GM12878 (cell line): Measurements from ENCODE around the gene PDIK1L. TPM values are rescaled to one million over a fixed set of nuclear protein-coding genes. Genes with fewer than 3 reads are reported as not detected.

Experiments
- ATAC-seq: fragments of 200-7000 bp; cut with Tn5 transposase; 3 replicates; pipeline ENCODE4 v1.9.1; 2020; ENCODE audit warnings: mild to moderate bottlenecking, moderate library complexity
- BruUV-seq: library from RNA; stranded (reverse); fragments of 400-500 nt; replicated peaks from 2 replicates; lab custom pipeline; 2021; lab: Mats Ljungman, UMichigan
- CTCF ChIA-PET: fragments of 300-600 bp; sonication (Branson Sonifier 250); formaldehyde crosslinking; extraction: SDS; loops from one replicate; lab custom pipeline; 2021; ENCODE audit warnings: inconsistent platforms; lab: Yijun Ruan, JAX
- POLR2A ChIA-PET: fragments of 350-600 bp; formaldehyde crosslinking; extraction: SDS; loops from one replicate; lab custom pipeline; 2021; ENCODE audit warnings: inconsistent platforms; lab: Charles Lee
- RAD21 ChIA-PET: fragments of 300-600 bp; sonication (Branson Sonifier 250); formaldehyde crosslinking; loops from one replicate; lab custom pipeline; 2023; ENCODE audit warnings: antibody characterized with exemption; ENCODE audit not compliant: unreplicated experiment; lab: Charles Lee
- SMC1A ChIA-PET: fragments of 300-600 bp; sonication (Branson Sonifier 250); formaldehyde crosslinking; loops from one replicate; lab custom pipeline; 2023; ENCODE audit not compliant: unreplicated experiment, uncharacterized antibody; lab: Charles Lee
- DNase-seq: peaks from one replicate; pipeline ENCODE4 v3.0.0-alpha.2; 2011; ENCODE audit warnings: low read depth, low spot score
- FAIRE-seq: peaks from 3 replicates; lab custom pipeline; 2011; peaks lifted over from hg19 to GRCh38; lab: Jason Lieb, UNC
- H2AFZ ChIP-seq: 2 replicates; pipeline ENCODE4 v1.6.0; 2011; ENCODE audit warnings: low read depth, low read length, control low read depth; ENCODE audit not compliant: control insufficient read depth
- H3K27ac ChIP-seq: 2 replicates; pipeline ENCODE4 v1.5.1; 2011; ENCODE audit warnings: control low read depth; ENCODE audit not compliant: control insufficient read depth, insufficient read depth
- H3K27me3 ChIP-seq, 2 experiments: replicated peaks in 1 of 2; 2 replicates each; pipeline versions ENCODE4 v1.6.0 to v1.6.1; 2011; ENCODE audit warnings: low read length in 1 of 2; ENCODE audit not compliant: control insufficient read depth in 2 of 2, insufficient read depth in 2 of 2
- H3K36me3 ChIP-seq, 2 experiments: 2 replicates each; pipeline ENCODE4 v1.5.1; 2011; ENCODE audit warnings: low read length in 1 of 2; ENCODE audit not compliant: control insufficient read depth in 2 of 2, insufficient read depth in 2 of 2
- H3K4me1 ChIP-seq: 2 replicates; pipeline ENCODE4 v1.6.1; 2011; ENCODE audit warnings: mild to moderate bottlenecking, low read length, moderate library complexity, mixed read lengths; ENCODE audit not compliant: control insufficient read depth, insufficient read depth
- H3K4me2 ChIP-seq: 2 replicates; pipeline ENCODE4 v1.6.0; 2011; ENCODE audit warnings: control low read depth; ENCODE audit not compliant: control insufficient read depth, insufficient read depth
- H3K4me3 ChIP-seq: fragments of 200-600 bp; sonication (generic); 2 replicates; pipeline ENCODE4 v1.5.1; 2016
- H3K79me2 ChIP-seq: 2 replicates; pipeline ENCODE4 v1.6.0; 2011; ENCODE audit warnings: low read length; ENCODE audit not compliant: control insufficient read depth, insufficient read depth
- H3K9ac ChIP-seq: 2 replicates; pipeline ENCODE4 v1.8.0; 2011; ENCODE audit warnings: low read length, control low read depth, mixed read lengths; ENCODE audit not compliant: control insufficient read depth, insufficient read depth
- H3K9me3 ChIP-seq: replicated peaks from 3 replicates; pipeline ENCODE4 v1.5.1; 2011; ENCODE audit warnings: mild to moderate bottlenecking, low read length; ENCODE audit not compliant: control insufficient read depth, insufficient read depth
- H4K20me1 ChIP-seq: 2 replicates; pipeline ENCODE4 v1.6.0; 2011; ENCODE audit not compliant: control insufficient read depth, insufficient read depth
- EZH2 ChIP-seq: IDR thresholded peaks from 2 replicates; pipeline ENCODE4 v1.6.1; 2012; ENCODE audit warnings: low read depth, mild to moderate bottlenecking, control low read depth, inconsistent platforms, low read length, borderline replicate concordance; ENCODE audit not compliant: control insufficient read depth
- NFXL1 ChIP-seq: fragments of 450-650 bp; IDR thresholded peaks from 2 replicates; pipeline ENCODE4 v1.6.1; 2017; ENCODE audit warnings: antibody characterized with exemption, mild to moderate bottlenecking, borderline replicate concordance
- NR2F1 ChIP-seq: fragments of 450-650 bp; conservative IDR thresholded peaks from 2 replicates; pipeline ENCODE4 v1.6.1; 2017; ENCODE audit warnings: mild to moderate bottlenecking
- PBX3 ChIP-seq: IDR thresholded peaks from 2 replicates; pipeline ENCODE4 v1.6.1; 2011; ENCODE audit warnings: mild to moderate bottlenecking, low read depth, low read length, moderate library complexity; ENCODE audit not compliant: insufficient replicate concordance
- PKNOX1 ChIP-seq: fragments of 450-650 bp; IDR thresholded peaks from 2 replicates; pipeline ENCODE4 v1.6.1; 2016; ENCODE audit warnings: mild to moderate bottlenecking
- POLR2A ChIP-seq: IDR thresholded peaks from 2 replicates; pipeline ENCODE4 v1.6.1; 2011; ENCODE audit warnings: low read depth, mild to moderate bottlenecking, low read length
- SREBF2 ChIP-seq: IDR thresholded peaks from 2 replicates; pipeline ENCODE4 v1.6.1; 2012; ENCODE audit warnings: mild to moderate bottlenecking, low read length
- WGBS: methylation state at CpG from one replicate; pipeline ENCODE4 v1.1.6; 2016; ENCODE audit warnings: low lambda C conversion rate; ENCODE audit not compliant: insufficient replicate concordance, insufficient coverage; ENCODE audit errors: missing lambda C conversion rate; 5-methylcytosine and 5-hydroxymethylcytosine counted together
- in situ Hi-C: fragments of 300-500 bp; cut with MboI; formaldehyde crosslinking; loops from 9 replicates; pipeline ENCODE4 v1.14.3; 2018; ENCODE audit warnings: mixed read lengths
- intact Hi-C: fragments of 100-400 bp; cut with micrococcal nuclease; formaldehyde crosslinking; loops from one replicate; pipeline ENCODE4 v1.14.2; 2022; ENCODE audit not compliant: unreplicated experiment
- polyA plus RNA-seq, 11 experiments: library from polyadenylated mRNA; depleted of rRNA in 4 of 11; unstranded in 6 of 11; stranded (reverse) in 5 of 11; fragments of >200 nt; fragmentation: Nextera tagmentation in 4 of 11; fragmentation: Illumina TruSeq in 1 of 11; extraction: Ambion mirVana in 4 of 11; extraction: Trizol in 1 of 11; gene quantifications; 1 replicate in 1 of 11; 2 replicates in 10 of 11; pipeline versions ENCODE4 v1.2.1 to v1.2.3, GENCODE V29; 2011 to 2016; ENCODE audit warnings: inconsistent platforms in 2 of 11, missing spikeins in 2 of 11, low read depth in 1 of 11
- total RNA-seq, 4 experiments: library from RNA; depleted of rRNA in 3 of 4; stranded (reverse); fragments of >200 nt in 3 of 4; fragmentation: Illumina TruSeq in 1 of 4; extraction: Trizol in 1 of 4; gene quantifications; 2 replicates each; pipeline versions ENCODE4 v1.2.1 to v1.2.3, GENCODE V29; 2013 to 2021
- TF ChIP-seq, protein P1 (sequence below): IDR thresholded peaks from 2 replicates; pipeline ENCODE4 v1.6.1; 2011; ENCODE audit warnings: low read depth, mild to moderate bottlenecking, low read length, moderate library complexity, borderline replicate concordance; ENCODE audit errors: extremely low read depth
- TF ChIP-seq, protein P2 (sequence below): fragments of 150-350 bp; IDR thresholded peaks from 2 replicates; pipeline ENCODE4 v1.6.1; 2016; ENCODE audit warnings: low read depth, low read length

PDIK1L gene
- total and polyA plus RNA-seq, 10 of the 15 experiments (the other 5 are each of a cell fraction or from before 2014, with no cell fraction given): 4.0 to 15.9 (median 10.5) TPM

DNA sequence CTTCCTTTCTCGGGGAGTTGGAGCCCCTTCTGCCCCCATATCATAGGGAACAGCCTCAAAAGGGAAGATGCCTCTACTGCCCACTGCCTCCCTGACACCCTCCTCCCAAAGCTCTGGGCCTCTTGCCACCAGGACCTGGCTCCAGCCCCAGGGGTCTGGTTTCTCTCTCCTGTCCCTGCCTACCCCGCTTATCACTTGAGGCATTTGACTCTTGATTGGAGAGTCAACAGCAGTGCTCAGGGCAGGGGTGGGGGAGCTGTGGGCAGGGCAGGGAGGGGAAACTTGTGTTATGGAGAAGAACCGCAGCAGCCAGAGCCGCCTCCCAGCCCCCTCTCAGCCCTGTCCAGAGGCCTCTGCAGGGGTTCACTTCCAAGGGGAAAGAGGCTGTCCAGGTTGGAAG is 44.8 kb upstream of the PDIK1L start:
- Histone ChIP-seq H2AFZ (no peak overlapping the region), H4K20me1 (no peaks in the 10 kb centered on the region), H3K9ac (no peak overlapping the region), H3K4me2 (no peak overlapping the region), H3K36me3 (no peaks in the 10 kb centered on the region), H3K27me3 (peaks cover 0 to 9% of the 10 kb centered on the region in 2 experiments; a peak in 3 of 4 replicates), H3K9me3 (no peaks in the 10 kb centered on the region), H3K4me3 (no peak overlapping the region), H3K27ac (no peak overlapping the region), H3K4me1 (no peaks in the 10 kb centered on the region), H3K79me2 (no peaks in the 10 kb centered on the region)
- no peak for TF ChIP-seq PBX3
- no peak for TF ChIP-seq PKNOX1
- no peak for TF ChIP-seq EZH2
- TF ChIP-seq NFXL1: no peak
- no peak for TF ChIP-seq NR2F1
- TF ChIP-seq, protein P1, sequence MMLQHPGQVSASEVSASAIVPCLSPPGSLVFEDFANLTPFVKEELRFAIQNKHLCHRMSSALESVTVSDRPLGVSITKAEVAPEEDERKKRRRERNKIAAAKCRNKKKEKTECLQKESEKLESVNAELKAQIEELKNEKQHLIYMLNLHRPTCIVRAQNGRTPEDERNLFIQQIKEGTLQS: no peak
- TF ChIP-seq, protein P2, sequence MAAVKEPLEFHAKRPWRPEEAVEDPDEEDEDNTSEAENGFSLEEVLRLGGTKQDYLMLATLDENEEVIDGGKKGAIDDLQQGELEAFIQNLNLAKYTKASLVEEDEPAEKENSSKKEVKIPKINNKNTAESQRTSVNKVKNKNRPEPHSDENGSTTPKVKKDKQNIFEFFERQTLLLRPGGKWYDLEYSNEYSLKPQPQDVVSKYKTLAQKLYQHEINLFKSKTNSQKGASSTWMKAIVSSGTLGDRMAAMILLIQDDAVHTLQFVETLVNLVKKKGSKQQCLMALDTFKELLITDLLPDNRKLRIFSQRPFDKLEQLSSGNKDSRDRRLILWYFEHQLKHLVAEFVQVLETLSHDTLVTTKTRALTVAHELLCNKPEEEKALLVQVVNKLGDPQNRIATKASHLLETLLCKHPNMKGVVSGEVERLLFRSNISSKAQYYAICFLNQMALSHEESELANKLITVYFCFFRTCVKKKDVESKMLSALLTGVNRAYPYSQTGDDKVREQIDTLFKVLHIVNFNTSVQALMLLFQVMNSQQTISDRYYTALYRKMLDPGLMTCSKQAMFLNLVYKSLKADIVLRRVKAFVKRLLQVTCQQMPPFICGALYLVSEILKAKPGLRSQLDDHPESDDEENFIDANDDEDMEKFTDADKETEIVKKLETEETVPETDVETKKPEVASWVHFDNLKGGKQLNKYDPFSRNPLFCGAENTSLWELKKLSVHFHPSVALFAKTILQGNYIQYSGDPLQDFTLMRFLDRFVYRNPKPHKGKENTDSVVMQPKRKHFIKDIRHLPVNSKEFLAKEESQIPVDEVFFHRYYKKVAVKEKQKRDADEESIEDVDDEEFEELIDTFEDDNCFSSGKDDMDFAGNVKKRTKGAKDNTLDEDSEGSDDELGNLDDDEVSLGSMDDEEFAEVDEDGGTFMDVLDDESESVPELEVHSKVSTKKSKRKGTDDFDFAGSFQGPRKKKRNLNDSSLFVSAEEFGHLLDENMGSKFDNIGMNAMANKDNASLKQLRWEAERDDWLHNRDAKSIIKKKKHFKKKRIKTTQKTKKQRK: no peak
- no peak for TF ChIP-seq SREBF2
- no peak for TF ChIP-seq POLR2A
- SMC1A ChIA-PET: interaction anchor here (1.2 kb wide), 1 partner anchor 39 kb away, joined by 3 read pairs; no protein-coding TSS in a partner anchor
- FAIRE-seq: no peak
- ATAC-seq: no peak
- WGBS: 43% methylated on average over 4 of the region's 4 CpGs
- POLR2A ChIA-PET: no interaction called here
- BruUV-seq: no TSS peak
- RAD21 ChIA-PET: no interaction called here
- CTCF ChIA-PET: interaction anchor here (1.1 kb wide), 1 partner anchor 13 kb away, joined by 3 read pairs; no protein-coding TSS in a partner anchor
- in situ Hi-C loops (no loop called here), intact Hi-C loops (no loop called here)
- DNase-seq: no peak
